H1 (cell line): ENCODE data around the gene NEK11. TPM values are rescaled to one million over a fixed set of nuclear protein-coding genes. Genes with fewer than 3 reads are reported as not detected.

ENCODE experiments used
- CHD7 ChIP-seq: fragments of 300-600 bp; sonication (generic); IDR thresholded peaks from 2 replicates; pipeline ENCODE4 v1.7.1; 2012; ENCODE audit warnings: low read length, moderate library complexity, mild to moderate bottlenecking, inconsistent platforms; ENCODE audit not compliant: insufficient replicate concordance
- POU5F1 ChIP-seq: IDR thresholded peaks from 2 replicates; pipeline ENCODE4 v1.6.1; 2011; ENCODE audit warnings: low read depth, mild to moderate bottlenecking, low read length, moderate library complexity
- SIRT6 ChIP-seq: IDR thresholded peaks from one replicate; pipeline ENCODE4 v1.7.1; 2012; ENCODE audit warnings: low read length, inconsistent platforms
- polyA plus RNA-seq, 7 experiments: library from polyadenylated mRNA; depleted of rRNA in 3 of 7; stranded (reverse) in 5 of 7; unstranded in 2 of 7; fragments of >200 nt in 5 of 7; fragments of 200-250 nt in 2 of 7; gene quantifications; 1 replicate in 5 of 7; 2 replicates in 1 of 7; 4 replicates in 1 of 7; pipeline versions ENCODE4 v1.2.1 to v1.2.3, GENCODE V29; 2011 to 2013; ENCODE audit warnings: missing spikeins in 2 of 7, mixed read lengths in 2 of 7
- total RNA-seq: library from RNA; stranded (reverse); fragmentation: NEBNext Ultra II Directional; extraction: Animal tissue kit (Norgen Biotek cat#: 25700); gene quantifications from 2 replicates; pipeline ENCODE4 v1.2.1, GENCODE V29; 2021

NEK11 gene
- total and polyA plus RNA-seq, 2 of the 8 experiments (the other 6 are each of a cell fraction or from before 2014, with no cell fraction given) = 0.60 TPM; not detected in 1

- peak; percentile 33 for TF ChIP-seq CHD7
- TF ChIP-seq SIRT6 = no peak
- peak; percentile 78; the same call in 1 of the 2 replicates for TF ChIP-seq POU5F1
Measured at GRCh38 chr3:131077904-131078303, 51.2 kb downstream of the NEK11 start (continued).
